HepG2 (cell line): ENCODE data around the gene MAPKAPK3. TPM values are rescaled to one million over a fixed set of nuclear protein-coding genes. Genes with fewer than 3 reads are reported as not detected.

Experiments used
- BRCA1 ChIP-seq: sonication (generic); formaldehyde crosslinking; IDR thresholded peaks from 2 replicates; pipeline ENCODE4 v1.4.0; 2020; ENCODE audit warnings: missing genetic modification reagents
- DMAP1 ChIP-seq: IDR thresholded peaks from 2 replicates; pipeline ENCODE4 v1.6.1; 2016
- HNRNPL ChIP-seq: fragments of 200-400 bp; formaldehyde crosslinking; IDR thresholded peaks from 2 replicates; pipeline ENCODE4 v1.6.1; 2017; ENCODE audit warnings: mild to moderate bottlenecking, low read depth, low read length
- HNRNPUL1 ChIP-seq: fragments of 200-400 bp; formaldehyde crosslinking; IDR thresholded peaks from 2 replicates; pipeline ENCODE4 v1.6.1; 2017; ENCODE audit warnings: low read depth, mild to moderate bottlenecking, low read length, moderate library complexity
- MTA1 ChIP-seq: sonication (generic); formaldehyde crosslinking; IDR thresholded peaks from 2 replicates; pipeline ENCODE4 v1.4.0; 2020; ENCODE audit warnings: missing genetic modification reagents, mild to moderate bottlenecking, borderline replicate concordance
- MYC ChIP-seq: sonication (generic); formaldehyde crosslinking; IDR thresholded peaks from 2 replicates; pipeline ENCODE4 v1.9.0; 2021; ENCODE audit warnings: missing genetic modification reagents, borderline replicate concordance
- POLR2AphosphoS2 ChIP-seq: IDR thresholded peaks from 2 replicates; pipeline ENCODE4 v1.6.1; 2011; ENCODE audit warnings: low read depth, low read length, improper control_type of control experiment
- SNAPC2 ChIP-seq: sonication (generic); formaldehyde crosslinking; IDR thresholded peaks from 2 replicates; pipeline ENCODE4 v1.8.1; 2022; ENCODE audit warnings: mild to moderate bottlenecking, missing genetic modification reagents
- SP4 ChIP-seq: sonication (generic); formaldehyde crosslinking; IDR thresholded peaks from 2 replicates; pipeline ENCODE4 v1.8.1; 2023; ENCODE audit warnings: mild to moderate bottlenecking, missing genetic modification reagents
- ZFP37 ChIP-seq: sonication (generic); formaldehyde crosslinking; IDR thresholded peaks from 2 replicates; pipeline ENCODE4 v1.4.0; 2020; ENCODE audit warnings: missing genetic modification reagents, borderline replicate concordance
- ZFY ChIP-seq: sonication (generic); formaldehyde crosslinking; IDR thresholded peaks from 2 replicates; pipeline ENCODE4 v1.4.0; 2020; ENCODE audit warnings: missing genetic modification reagents
- ZNF205 ChIP-seq: IDR thresholded peaks from 2 replicates; pipeline ENCODE4 v1.6.1; 2018; ENCODE audit warnings: missing biosample characterization, missing genetic modification reagents
- ZNF232 ChIP-seq: sonication (generic); formaldehyde crosslinking; IDR thresholded peaks from 2 replicates; pipeline ENCODE4 v1.4.0; 2020; ENCODE audit warnings: missing genetic modification reagents, borderline replicate concordance
- ZNF484 ChIP-seq: sonication (generic); formaldehyde crosslinking; IDR thresholded peaks from 2 replicates; pipeline ENCODE4 v1.5.1; 2020; ENCODE audit warnings: mild to moderate bottlenecking, low read depth, missing genetic modification reagents, borderline replicate concordance
- ZNF546 ChIP-seq: sonication (generic); formaldehyde crosslinking; conservative IDR thresholded peaks from 2 replicates; pipeline ENCODE4 v1.8.1; 2023; ENCODE audit warnings: mild to moderate bottlenecking, missing genetic modification reagents
- ZNF672 ChIP-seq: sonication (generic); formaldehyde crosslinking; IDR thresholded peaks from 2 replicates; pipeline ENCODE4 v1.8.1; 2022; ENCODE audit warnings: missing genetic modification reagents
- ZNF878 ChIP-seq: sonication (generic); formaldehyde crosslinking; IDR thresholded peaks from 2 replicates; pipeline ENCODE4 v1.8.1; 2023; ENCODE audit warnings: mild to moderate bottlenecking, missing genetic modification reagents, moderate library complexity
- ZSCAN25 ChIP-seq: sonication (generic); formaldehyde crosslinking; IDR thresholded peaks from 2 replicates; pipeline ENCODE4 v1.8.0; 2022; ENCODE audit warnings: mild to moderate bottlenecking, missing genetic modification reagents
- polyA plus RNA-seq, 8 experiments: library from polyadenylated mRNA; depleted of rRNA in 3 of 8; stranded (reverse) in 7 of 8; unstranded in 1 of 8; fragments of >200 nt; fragmentation: Illumina TruSeq in 4 of 8; extraction: Trizol in 4 of 8; gene quantifications; 2 replicates each; pipeline versions ENCODE4 v1.2.1 to v1.2.3, GENCODE V29; 2011 to 2016; ENCODE audit warnings: low read depth in 4 of 8, missing spikeins in 1 of 8, mixed read lengths in 1 of 8; ENCODE audit not compliant: insufficient read depth in 1 of 8
- total RNA-seq, 5 experiments: library from RNA; depleted of rRNA; stranded (reverse); fragments of >200 nt; fragmentation: Illumina TruSeq; extraction: Trizol; gene quantifications; 2 replicates each; pipeline ENCODE4 v1.2.3, GENCODE V29; 2016; ENCODE audit warnings: low read depth in 1 of 5
- TF ChIP-seq, protein P1 (sequence below): sonication (generic); formaldehyde crosslinking; IDR thresholded peaks from 2 replicates; pipeline ENCODE4 v1.8.0; 2022; ENCODE audit warnings: low read depth, missing genetic modification reagents
- TF ChIP-seq, protein P2 (sequence below): sonication (generic); formaldehyde crosslinking; IDR thresholded peaks from 2 replicates; pipeline ENCODE4 v1.4.0; 2020; ENCODE audit warnings: mild to moderate bottlenecking, missing genetic modification reagents, borderline replicate concordance
- TF ChIP-seq, protein P3 (sequence below): sonication (generic); formaldehyde crosslinking; IDR thresholded peaks from 2 replicates; pipeline ENCODE4 v1.4.0; 2020; ENCODE audit warnings: mild to moderate bottlenecking, missing genetic modification reagents
- TF ChIP-seq, protein P4 (sequence below): sonication (generic); formaldehyde crosslinking; IDR thresholded peaks from 2 replicates; pipeline ENCODE4 v1.8.0; 2022; ENCODE audit warnings: mild to moderate bottlenecking, missing genetic modification reagents, moderate library complexity
- TF ChIP-seq, protein P5 (sequence below): sonication (generic); formaldehyde crosslinking; IDR thresholded peaks from 2 replicates; pipeline ENCODE4 v1.8.1; 2023; ENCODE audit warnings: mild to moderate bottlenecking, moderate library complexity, missing genetic modification reagents

MAPKAPK3 gene
- total and polyA plus RNA-seq, 2 of the 13 experiments (the other 11 are each of a cell fraction or from before 2014, with no cell fraction given), result 39.9 to 41.2 TPM

DNA sequence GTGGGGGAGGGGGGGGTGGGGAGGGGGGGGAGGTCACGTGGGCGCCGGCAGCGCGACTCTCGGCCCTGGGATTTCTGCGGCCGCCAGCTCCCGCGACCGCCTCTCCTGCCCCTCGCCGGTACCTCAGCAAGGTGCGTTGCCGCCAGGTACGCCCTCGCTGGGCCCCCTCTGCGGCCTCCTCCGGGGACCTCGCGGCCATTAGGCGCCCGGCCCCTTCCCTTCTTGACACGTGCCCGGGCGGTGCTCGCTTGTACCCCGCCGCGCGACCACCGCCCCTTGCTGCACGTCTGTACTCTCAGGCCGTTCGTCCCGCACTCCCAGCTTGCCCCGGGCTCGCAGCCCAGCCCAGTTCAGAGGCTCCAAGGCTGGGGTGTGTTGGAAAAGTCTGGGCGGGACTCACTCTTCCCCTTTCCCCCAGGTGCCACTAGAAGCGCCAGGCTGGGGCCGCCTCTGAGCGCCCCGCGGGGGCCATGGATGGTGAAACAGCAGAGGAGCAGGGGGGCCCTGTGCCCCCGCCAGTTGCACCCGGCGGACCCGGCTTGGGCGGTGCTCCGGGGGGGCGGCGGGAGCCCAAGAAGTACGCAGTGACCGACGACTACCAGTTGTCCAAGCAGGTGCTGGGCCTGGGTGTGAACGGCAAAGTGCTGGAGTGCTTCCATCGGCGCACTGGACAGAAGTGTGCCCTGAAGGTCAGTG, at the start of gene MAPKAPK3 (continued):
- TF ChIP-seq, protein P1, sequence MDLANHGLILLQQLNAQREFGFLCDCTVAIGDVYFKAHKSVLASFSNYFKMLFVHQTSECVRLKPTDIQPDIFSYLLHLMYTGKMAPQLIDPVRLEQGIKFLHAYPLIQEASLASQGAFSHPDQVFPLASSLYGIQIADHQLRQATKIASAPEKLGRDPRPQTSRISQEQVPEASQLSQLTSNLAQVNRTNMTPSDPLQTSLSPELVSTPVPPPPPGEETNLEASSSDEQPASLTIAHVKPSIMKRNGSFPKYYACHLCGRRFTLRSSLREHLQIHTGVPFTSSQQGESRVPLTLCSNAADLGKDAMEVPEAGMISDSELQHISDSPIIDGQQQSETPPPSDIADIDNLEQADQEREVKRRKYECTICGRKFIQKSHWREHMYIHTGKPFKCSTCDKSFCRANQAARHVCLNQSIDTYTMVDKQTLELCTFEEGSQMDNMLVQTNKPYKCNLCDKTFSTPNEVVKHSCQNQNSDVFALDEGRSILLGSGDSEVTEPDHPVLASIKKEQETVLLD, result 0 out of 2 replicates have a peak, but pooled peaks have one; percentile 44
- TF ChIP-seq SP4, result 0 out of 2 replicates have a peak, but pooled peaks have one; percentile 51
- TF ChIP-seq BRCA1 (CRISPR knock-in tag), result 0 out of 2 replicates have a peak, but pooled peaks have one; percentile 66
- TF ChIP-seq, protein P2, sequence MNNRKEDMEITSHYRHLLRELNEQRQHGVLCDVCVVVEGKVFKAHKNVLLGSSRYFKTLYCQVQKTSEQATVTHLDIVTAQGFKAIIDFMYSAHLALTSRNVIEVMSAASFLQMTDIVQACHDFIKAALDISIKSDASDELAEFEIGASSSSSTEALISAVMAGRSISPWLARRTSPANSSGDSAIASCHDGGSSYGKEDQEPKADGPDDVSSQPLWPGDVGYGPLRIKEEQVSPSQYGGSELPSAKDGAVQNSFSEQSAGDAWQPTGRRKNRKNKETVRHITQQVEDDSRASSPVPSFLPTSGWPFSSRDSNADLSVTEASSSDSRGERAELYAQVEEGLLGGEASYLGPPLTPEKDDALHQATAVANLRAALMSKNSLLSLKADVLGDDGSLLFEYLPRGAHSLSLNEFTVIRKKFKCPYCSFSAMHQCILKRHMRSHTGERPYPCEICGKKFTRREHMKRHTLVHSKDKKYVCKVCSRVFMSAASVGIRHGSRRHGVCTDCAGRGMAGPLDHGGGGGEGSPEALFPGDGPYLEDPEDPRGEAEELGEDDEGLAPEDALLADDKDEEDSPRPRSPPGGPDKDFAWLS, result 0 out of 2 replicates have a peak, but pooled peaks have one; percentile 35
- no peak for TF ChIP-seq HNRNPUL1
- peak; percentile 69; the same call in 1 of the 2 replicates for TF ChIP-seq MYC (CRISPR knock-in tag)
- peak; percentile 12; the same call in 1 of the 2 replicates for TF ChIP-seq ZSCAN25
- TF ChIP-seq ZFP37 (CRISPR knock-in tag), result no peak
- peak; percentile 59; the same call in 1 of the 2 replicates for TF ChIP-seq DMAP1 (CRISPR knock-in tag)
- 0 out of 2 replicates have a peak, but pooled peaks have one; percentile 48 for TF ChIP-seq HNRNPL
- no peak for TF ChIP-seq ZNF878 (CRISPR knock-in tag)
- TF ChIP-seq, protein P3, sequence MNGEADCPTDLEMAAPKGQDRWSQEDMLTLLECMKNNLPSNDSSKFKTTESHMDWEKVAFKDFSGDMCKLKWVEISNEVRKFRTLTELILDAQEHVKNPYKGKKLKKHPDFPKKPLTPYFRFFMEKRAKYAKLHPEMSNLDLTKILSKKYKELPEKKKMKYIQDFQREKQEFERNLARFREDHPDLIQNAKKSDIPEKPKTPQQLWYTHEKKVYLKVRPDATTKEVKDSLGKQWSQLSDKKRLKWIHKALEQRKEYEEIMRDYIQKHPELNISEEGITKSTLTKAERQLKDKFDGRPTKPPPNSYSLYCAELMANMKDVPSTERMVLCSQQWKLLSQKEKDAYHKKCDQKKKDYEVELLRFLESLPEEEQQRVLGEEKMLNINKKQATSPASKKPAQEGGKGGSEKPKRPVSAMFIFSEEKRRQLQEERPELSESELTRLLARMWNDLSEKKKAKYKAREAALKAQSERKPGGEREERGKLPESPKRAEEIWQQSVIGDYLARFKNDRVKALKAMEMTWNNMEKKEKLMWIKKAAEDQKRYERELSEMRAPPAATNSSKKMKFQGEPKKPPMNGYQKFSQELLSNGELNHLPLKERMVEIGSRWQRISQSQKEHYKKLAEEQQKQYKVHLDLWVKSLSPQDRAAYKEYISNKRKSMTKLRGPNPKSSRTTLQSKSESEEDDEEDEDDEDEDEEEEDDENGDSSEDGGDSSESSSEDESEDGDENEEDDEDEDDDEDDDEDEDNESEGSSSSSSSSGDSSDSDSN (CRISPR knock-in tag), result peak; percentile 76
- peak; percentile 60; the same call in 1 of the 2 replicates for TF ChIP-seq ZNF232
- TF ChIP-seq MTA1 (CRISPR knock-in tag), result 0 out of 2 replicates have a peak, but pooled peaks have one; percentile 23
- TF ChIP-seq SNAPC2 (CRISPR knock-in tag), result no peak
- TF ChIP-seq, protein P4, sequence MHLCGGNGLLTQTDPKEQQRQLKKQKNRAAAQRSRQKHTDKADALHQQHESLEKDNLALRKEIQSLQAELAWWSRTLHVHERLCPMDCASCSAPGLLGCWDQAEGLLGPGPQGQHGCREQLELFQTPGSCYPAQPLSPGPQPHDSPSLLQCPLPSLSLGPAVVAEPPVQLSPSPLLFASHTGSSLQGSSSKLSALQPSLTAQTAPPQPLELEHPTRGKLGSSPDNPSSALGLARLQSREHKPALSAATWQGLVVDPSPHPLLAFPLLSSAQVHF (CRISPR knock-in tag), result peak; percentile 58; the same call in 1 of the 2 replicates
- no peak for TF ChIP-seq POLR2AphosphoS2
- TF ChIP-seq, protein P5, sequence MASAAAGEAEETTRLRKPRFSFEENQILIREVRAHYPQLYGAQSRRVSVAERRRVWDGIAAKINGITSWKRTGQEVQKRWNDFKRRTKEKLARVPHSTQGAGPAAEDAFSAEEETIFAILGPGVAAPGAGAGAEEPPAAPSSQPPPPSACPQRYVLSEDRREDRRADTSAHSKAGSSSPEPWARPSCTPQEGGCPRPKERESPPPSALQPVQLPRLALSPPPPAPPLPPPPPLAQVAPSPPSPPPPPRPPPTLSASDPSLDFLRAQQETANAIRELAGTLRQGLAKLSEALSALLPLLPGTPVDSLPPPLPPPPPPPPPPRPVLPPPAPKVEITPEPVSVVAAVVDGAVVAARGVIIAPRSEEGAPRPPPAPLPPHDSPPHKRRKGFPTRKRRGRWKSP (CRISPR knock-in tag), result peak; percentile 42; the same call in 1 of the 2 replicates
- TF ChIP-seq ZNF546 (CRISPR knock-in tag), result 0 out of 2 replicates have a peak, but pooled peaks have one; percentile 53
- no peak for TF ChIP-seq ZNF484 (CRISPR knock-in tag)
- TF ChIP-seq ZNF672 (CRISPR knock-in tag), result no peak
- TF ChIP-seq ZNF205 (CRISPR knock-in tag), result no peak
- peak; percentile 75 for TF ChIP-seq ZFY (CRISPR knock-in tag)
